SK-N-SH treated with all-trans-retinoic acid at 6 μM for 48 hours (cell line): ENCODE measurements around the gene KLHL18.

Experiments used
- BACH2 ChIP-seq: fragments of 250-450 bp; sonication (Bioruptor Pico); IDR thresholded peaks from 2 replicates; pipeline ENCODE4 v1.9.0; 2021; ENCODE audit warnings: mild to moderate bottlenecking, borderline replicate concordance
- RARB ChIP-seq: fragments of 250-450 bp; sonication (Bioruptor Pico); IDR thresholded peaks from 2 replicates; pipeline ENCODE4 v1.8.0; 2021; ENCODE audit warnings: mild to moderate bottlenecking, moderate library complexity
- ZFP30 ChIP-seq: fragments of 450-650 bp; formaldehyde crosslinking; IDR thresholded peaks from 2 replicates; pipeline ENCODE4 v1.5.0; 2022; ENCODE audit warnings: mild to moderate bottlenecking, moderate library complexity
- ZNF70 ChIP-seq: fragments of 450-650 bp; formaldehyde crosslinking; IDR thresholded peaks from 2 replicates; pipeline ENCODE4 v1.5.0; 2020; ENCODE audit warnings: mild to moderate bottlenecking, moderate library complexity
- TF ChIP-seq, protein P1 (sequence below): fragments of 250-450 bp; sonication (Bioruptor Pico); IDR thresholded peaks from 2 replicates; pipeline ENCODE4 v1.8.0; 2020; ENCODE audit warnings: mild to moderate bottlenecking, moderate library complexity, borderline replicate concordance

DNA sequence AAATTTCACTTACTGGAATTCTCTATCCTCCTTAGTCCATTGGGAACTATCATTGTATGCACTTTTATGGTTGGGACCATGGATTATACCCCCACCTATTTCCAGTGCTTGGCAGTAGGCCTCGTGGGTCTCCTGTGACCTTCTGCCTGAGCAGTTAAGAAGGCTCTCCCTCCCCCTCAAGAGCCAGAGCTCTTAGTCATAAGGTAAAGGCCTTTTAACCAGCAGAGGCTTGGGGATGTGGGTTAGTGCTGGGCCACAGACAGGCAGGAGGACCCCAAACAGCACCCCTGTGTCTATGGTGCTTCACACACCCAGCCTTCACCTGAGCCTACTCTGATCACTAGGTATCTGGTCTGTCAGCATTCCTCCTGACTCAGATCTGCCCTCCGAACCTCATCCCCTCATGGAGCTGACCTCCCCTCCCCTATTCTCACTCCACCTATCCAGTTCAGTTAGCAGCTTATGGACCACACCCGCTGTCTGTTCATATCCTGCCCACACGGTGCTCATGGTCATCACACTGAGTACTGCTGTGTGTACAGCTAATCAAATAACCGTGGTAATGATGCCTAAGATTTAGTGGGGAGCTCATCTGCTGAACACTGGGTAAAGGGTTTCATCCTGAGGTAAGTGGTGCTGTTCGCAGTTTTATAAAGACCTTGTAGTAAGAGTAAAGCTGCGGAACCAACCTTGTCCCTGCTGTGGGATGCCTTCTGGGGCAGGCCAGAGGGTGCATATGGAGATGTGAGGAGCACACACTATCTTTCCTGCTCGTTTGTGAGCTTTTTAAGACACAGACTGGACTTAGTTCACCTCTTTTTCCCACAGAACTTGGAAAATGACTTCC, 40.9 kb downstream of the KLHL18 start:
- TF ChIP-seq, protein P1, sequence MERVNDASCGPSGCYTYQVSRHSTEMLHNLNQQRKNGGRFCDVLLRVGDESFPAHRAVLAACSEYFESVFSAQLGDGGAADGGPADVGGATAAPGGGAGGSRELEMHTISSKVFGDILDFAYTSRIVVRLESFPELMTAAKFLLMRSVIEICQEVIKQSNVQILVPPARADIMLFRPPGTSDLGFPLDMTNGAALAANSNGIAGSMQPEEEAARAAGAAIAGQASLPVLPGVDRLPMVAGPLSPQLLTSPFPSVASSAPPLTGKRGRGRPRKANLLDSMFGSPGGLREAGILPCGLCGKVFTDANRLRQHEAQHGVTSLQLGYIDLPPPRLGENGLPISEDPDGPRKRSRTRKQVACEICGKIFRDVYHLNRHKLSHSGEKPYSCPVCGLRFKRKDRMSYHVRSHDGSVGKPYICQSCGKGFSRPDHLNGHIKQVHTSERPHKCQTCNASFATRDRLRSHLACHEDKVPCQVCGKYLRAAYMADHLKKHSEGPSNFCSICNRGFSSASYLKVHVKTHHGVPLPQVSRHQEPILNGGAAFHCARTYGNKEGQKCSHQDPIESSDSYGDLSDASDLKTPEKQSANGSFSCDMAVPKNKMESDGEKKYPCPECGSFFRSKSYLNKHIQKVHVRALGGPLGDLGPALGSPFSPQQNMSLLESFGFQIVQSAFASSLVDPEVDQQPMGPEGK (CRISPR knock-in tag) = no peak
- no peak for TF ChIP-seq BACH2 (CRISPR knock-in tag)
- no peak for TF ChIP-seq ZFP30
- no peak for TF ChIP-seq ZNF70 (CRISPR knock-in tag)
- TF ChIP-seq RARB (CRISPR knock-in tag) = no peak
